HEK293T (cell line): ENCODE data around the gene TSC1.

Source experiments
- ARNT ChIP-seq: fragments of 450-650 bp; IDR thresholded peaks from 2 replicates; pipeline ENCODE4 v1.6.1; 2017; ENCODE audit warnings: mild to moderate bottlenecking
- BHLHE40 ChIP-seq: fragments of 450-650 bp; IDR thresholded peaks from 2 replicates; pipeline ENCODE4 v1.6.1; 2016; ENCODE audit warnings: mild to moderate bottlenecking, moderate library complexity, borderline replicate concordance
- CTBP1 ChIP-seq: fragments of 450-650 bp; IDR thresholded peaks from 2 replicates; pipeline ENCODE4 v1.6.1; 2016; ENCODE audit warnings: borderline replicate concordance
- ELF4 ChIP-seq: fragments of 450-650 bp; IDR thresholded peaks from 2 replicates; pipeline ENCODE4 v1.6.1; 2017; ENCODE audit warnings: antibody characterized with exemption
- FOXA1 ChIP-seq: fragments of 450-650 bp; IDR thresholded peaks from 2 replicates; pipeline ENCODE4 v1.6.1; 2016; ENCODE audit warnings: mild to moderate bottlenecking
- FOXK2 ChIP-seq: fragments of 450-650 bp; IDR thresholded peaks from 2 replicates; pipeline ENCODE4 v1.6.1; 2016; ENCODE audit warnings: mild to moderate bottlenecking
- FOXM1 ChIP-seq: fragments of 450-650 bp; IDR thresholded peaks from 2 replicates; pipeline ENCODE4 v1.6.1; 2017; ENCODE audit warnings: mild to moderate bottlenecking, borderline replicate concordance
- HDGF ChIP-seq: fragments of 450-650 bp; IDR thresholded peaks from 2 replicates; pipeline ENCODE4 v1.6.1; 2017; ENCODE audit warnings: antibody characterized with exemption, borderline replicate concordance
- PKNOX1 ChIP-seq: fragments of 450-650 bp; IDR thresholded peaks from 2 replicates; pipeline ENCODE4 v1.6.1; 2016
- SP1 ChIP-seq: fragments of 450-650 bp; IDR thresholded peaks from 2 replicates; pipeline ENCODE4 v1.6.1; 2017
- SUZ12 ChIP-seq: fragments of 450-650 bp; IDR thresholded peaks from 2 replicates; pipeline ENCODE4 v1.6.1; 2016; ENCODE audit warnings: mild to moderate bottlenecking
- TARDBP ChIP-seq: fragments of 450-650 bp; IDR thresholded peaks from 2 replicates; pipeline ENCODE4 v1.6.1; 2016
- ZNF384 ChIP-seq: fragments of 450-650 bp; IDR thresholded peaks from 2 replicates; pipeline ENCODE4 v1.6.1; 2016

GRCh38 chr9:132957805-132958204, 13.4 kb upstream of the TSC1 start:
- TF ChIP-seq FOXM1 (no peak), FOXK2 (no peak), HDGF (no peak), SP1 (no peak), FOXA1 (no peak), PKNOX1 (no peak), ELF4 (no peak), BHLHE40 (no peak), ZNF384 (no peak), TARDBP (no peak), SUZ12 (no peak), ARNT (no peak), CTBP1 (no peak)
